GF-D8 (cell line): ENCODE measurements around the gene PCDHGA9.
"Not testable (repeated sequence)": the region's sequence is repeated elsewhere in the genome, so short reads cannot be mapped to it uniquely, and the experiment has no call there.

Source experiments
- DNase-seq: peaks from one replicate; lab custom pipeline; 2025; lab: John Stamatoyannopoulos, UW

PCDHGA9 gene

DNA sequence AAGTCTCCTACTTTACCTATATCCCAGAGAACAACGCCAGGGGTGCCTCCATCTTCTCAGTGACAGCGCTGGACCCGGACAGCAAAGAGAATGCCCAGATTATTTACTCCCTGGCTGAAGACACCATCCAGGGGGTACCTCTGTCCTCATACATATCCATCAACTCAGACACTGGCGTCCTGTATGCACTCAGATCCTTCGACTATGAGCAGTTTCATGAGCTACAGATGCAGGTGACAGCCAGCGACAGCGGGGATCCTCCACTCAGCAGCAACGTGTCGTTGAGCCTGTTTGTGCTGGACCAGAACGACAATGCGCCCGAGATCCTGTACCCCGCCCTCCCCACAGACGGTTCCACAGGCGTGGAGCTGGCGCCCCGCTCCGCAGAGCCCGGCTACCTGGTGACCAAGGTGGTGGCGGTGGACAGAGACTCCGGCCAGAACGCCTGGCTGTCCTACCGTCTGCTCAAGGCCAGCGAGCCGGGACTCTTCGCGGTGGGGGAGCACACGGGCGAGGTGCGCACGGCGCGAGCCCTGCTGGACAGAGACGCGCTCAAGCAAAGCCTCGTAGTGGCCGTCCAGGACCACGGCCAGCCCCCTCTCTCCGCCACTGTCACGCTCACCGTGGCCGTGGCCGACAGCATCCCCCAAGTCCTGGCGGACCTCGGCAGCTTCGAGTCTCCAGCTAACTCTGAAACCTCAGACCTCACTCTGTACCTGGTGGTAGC lies 12.1 kb downstream of the PCDHGA9 start:
- not testable (repeated sequence) for DNase-seq

DNA sequence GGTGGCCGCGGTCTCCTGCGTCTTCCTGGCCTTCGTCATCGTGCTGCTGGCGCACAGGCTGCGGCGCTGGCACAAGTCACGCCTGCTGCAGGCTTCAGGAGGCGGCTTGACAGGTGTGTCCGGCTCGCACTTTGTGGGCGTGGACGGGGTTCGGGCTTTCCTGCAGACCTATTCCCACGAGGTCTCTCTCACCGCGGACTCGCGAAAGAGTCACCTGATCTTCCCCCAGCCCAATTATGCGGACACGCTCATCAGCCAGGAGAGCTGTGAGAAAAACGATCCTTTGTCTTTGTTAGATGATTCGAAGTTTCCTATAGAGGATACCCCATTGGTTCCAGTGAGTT lies 12.7 kb downstream of the PCDHGA9 start:
- not testable (repeated sequence) for DNase-seq

DNA sequence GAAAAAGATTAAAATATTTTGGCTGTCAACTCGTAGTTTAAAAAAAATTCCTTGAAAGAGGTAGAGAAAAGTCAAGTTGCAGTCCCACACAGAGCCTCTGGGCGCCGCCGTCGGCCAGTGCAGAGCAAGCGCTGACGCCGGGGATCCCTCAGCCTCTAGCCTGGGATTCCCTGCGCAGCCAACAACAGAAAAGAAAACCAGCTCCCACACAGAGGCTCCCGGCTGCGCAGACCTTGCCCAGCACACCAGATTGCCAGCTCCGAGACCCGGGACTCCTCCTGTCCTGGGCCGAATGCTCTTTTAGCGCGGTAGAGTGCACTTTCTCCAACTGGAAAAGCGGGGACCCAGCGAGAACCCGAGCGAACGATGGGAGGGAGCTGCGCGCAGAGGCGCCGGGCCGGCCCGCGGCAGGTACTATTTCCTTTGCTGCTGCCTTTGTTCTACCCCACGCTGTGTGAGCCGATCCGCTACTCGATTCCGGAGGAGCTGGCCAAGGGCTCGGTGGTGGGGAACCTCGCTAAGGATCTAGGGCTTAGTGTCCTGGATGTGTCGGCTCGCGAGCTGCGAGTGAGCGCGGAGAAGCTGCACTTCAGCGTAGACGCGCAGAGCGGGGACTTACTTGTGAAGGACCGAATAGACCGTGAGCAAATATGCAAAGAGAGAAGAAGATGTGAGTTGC lies 15.1 kb downstream of the PCDHGA9 start, which contains the start of gene PCDHGB7:
TSS of gene PCDHGB7 (plus strand) at position 184 of the 679 bp plus-strand sequence. CDS start at position 367, 183 bp downstream.
- DNase-seq = not testable (repeated sequence)

- DNase-seq = no peak
Measured at GRCh38 chr5:141419074-141419880, 16.7 kb downstream of the PCDHGA9 start.

DNA sequence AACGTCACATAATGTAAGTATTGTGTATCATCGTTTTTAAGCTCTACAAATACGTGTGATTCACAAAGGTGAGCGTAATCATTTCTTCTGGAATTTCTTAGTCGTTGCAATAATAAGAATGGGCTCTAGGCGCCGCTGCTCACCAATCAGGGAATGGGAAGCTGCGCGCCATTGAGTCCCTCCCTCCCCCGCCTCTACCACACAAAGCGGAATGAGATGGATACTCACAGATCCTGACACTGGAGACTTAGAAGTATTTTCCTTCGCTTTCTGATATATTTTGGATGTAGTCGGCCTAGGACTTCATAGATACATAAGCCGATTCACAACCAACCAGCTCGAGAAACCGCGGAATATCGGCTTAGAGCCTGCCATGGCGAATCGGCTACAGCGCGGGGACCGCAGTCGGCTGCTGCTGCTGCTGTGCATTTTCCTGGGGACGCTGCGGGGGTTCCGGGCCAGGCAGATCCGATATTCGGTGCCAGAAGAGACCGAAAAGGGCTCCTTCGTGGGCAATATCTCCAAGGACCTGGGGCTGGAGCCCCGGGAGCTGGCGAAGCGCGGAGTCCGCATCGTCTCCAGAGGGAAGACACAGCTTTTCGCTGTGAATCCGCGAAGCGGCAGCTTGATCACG lies 18.4 kb downstream of the PCDHGA9 start, which contains the start of gene PCDHGA11:
TSS of gene PCDHGA11 (plus strand) at position 197 of the 634 bp plus-strand sequence. CDS start at position 374, 177 bp downstream.
- DNase-seq = no peak

GRCh38 chr5:141421489-141421855 lies 18.9 kb downstream of the PCDHGA9 start:
- DNase-seq = no peak

DNA sequence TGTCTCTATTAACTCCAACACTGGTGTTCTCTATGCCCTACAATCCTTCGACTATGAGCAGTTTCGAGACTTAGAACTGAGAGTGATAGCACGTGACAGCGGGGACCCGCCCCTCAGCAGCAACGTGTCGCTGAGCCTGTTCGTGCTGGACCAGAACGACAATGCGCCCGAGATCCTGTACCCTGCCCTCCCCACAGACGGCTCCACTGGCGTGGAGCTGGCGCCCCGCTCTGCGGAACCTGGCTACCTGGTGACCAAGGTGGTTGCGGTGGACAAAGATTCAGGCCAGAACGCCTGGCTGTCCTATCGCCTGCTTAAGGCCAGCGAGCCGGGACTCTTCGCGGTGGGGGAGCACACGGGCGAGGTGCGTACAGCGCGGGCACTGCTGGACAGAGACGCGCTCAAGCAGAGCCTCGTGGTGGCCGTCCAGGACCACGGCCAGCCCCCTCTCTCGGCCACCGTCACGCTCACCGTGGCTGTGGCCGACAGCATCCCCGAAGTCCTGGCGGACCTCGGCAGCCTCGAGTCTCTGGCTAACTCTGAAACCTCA lies 20.2 kb downstream of the PCDHGA9 start:
- DNase-seq = no peak

- DNase-seq = no peak
Measured at GRCh38 chr5:141427783-141428426, 25.3 kb downstream of the PCDHGA9 start.

GRCh38 chr5:141430332-141431113 lies 27.9 kb downstream of the PCDHGA9 start, which contains the start of gene PCDHGA12:
Gene PCDHGA12, plus strand, starts transcription at chr5:141430507. Its CDS starts 253 bp downstream, at chr5:141430760.
- peak; percentile 43 for DNase-seq

DNA sequence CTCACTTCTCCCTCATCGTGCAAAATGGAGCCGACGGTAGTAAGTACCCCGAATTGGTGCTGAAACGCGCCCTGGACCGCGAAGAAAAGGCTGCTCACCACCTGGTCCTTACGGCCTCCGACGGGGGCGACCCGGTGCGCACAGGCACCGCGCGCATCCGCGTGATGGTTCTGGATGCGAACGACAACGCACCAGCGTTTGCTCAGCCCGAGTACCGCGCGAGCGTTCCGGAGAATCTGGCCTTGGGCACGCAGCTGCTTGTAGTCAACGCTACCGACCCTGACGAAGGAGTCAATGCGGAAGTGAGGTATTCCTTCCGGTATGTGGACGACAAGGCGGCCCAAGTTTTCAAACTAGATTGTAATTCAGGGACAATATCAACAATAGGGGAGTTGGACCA lies 28.7 kb downstream of the PCDHGA9 start:
- DNase-seq = no peak

DNA sequence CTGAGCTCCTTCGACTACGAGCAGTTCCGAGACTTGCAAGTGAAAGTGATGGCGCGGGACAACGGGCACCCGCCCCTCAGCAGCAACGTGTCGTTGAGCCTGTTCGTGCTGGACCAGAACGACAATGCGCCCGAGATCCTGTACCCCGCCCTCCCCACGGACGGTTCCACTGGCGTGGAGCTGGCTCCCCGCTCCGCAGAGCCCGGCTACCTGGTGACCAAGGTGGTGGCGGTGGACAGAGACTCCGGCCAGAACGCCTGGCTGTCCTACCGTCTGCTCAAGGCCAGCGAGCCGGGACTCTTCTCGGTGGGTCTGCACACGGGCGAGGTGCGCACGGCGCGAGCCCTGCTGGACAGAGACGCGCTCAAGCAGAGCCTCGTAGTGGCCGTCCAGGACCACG lies 29.7 kb downstream of the PCDHGA9 start:
- DNase-seq = not testable (repeated sequence)

- DNase-seq = not testable (repeated sequence)
Measured at GRCh38 chr5:141432726-141433125, 30.1 kb downstream of the PCDHGA9 start.

DNA sequence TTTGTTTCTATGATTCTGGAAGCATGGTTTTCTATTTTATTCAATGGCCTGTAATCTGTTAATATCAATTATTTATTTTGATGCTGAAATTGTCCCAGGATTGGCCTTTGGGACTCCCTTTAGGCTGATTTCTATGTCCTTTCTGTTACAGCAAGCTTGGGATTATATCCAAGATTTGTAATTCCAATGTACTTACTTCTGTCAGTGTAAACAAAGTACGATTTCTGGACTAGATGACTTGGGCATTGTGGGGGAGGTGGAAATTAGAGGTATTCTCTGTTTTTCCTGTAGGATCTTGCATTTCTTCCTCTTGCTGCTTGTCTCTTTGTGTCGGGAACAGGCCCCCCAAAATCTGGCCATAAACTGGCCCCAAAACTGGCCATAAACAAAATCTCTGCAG lies 31.4 kb downstream of the PCDHGA9 start:
- no peak for DNase-seq

GRCh38 chr5:141437221-141437620 lies 34.6 kb downstream of the PCDHGA9 start:
- DNase-seq = no peak

GRCh38 chr5:141439411-141440141 lies 37.0 kb downstream of the PCDHGA9 start:
- no peak for DNase-seq

GRCh38 chr5:141440341-141440740 lies 37.8 kb downstream of the PCDHGA9 start:
- no peak for DNase-seq

- no peak for DNase-seq
Measured at GRCh38 chr5:141441571-141442170, 39.1 kb downstream of the PCDHGA9 start.
